Mesodermal cell (in vitro differentiated cells): Measurements from ENCODE around the gene ATP6V0E1.
"Not testable (repeated sequence)": the region's sequence is repeated elsewhere in the genome, so short reads cannot be mapped to it uniquely, and the experiment has no call there.

Experiments
- H3K27ac ChIP-seq: 2 replicates; pipeline ENCODE4 v1.7.0; 2013; ENCODE audit warnings: mild to moderate bottlenecking, low read depth, low read length, moderate library complexity; ENCODE audit not compliant: severe bottlenecking
- H3K36me3 ChIP-seq: 2 replicates; pipeline ENCODE4 v1.7.1; 2013; ENCODE audit warnings: mild to moderate bottlenecking, low read length, moderate library complexity; ENCODE audit not compliant: control insufficient read depth, insufficient read depth
- H3K4me1 ChIP-seq: one replicate; pipeline ENCODE4 v1.7.1; 2013; ENCODE audit warnings: mild to moderate bottlenecking, low read length; ENCODE audit not compliant: insufficient read depth, control insufficient read depth, poor library complexity, severe bottlenecking
- H3K4me3 ChIP-seq: 2 replicates; pipeline ENCODE4 v1.7.0; 2013; ENCODE audit warnings: low read length, control low read depth, mild to moderate bottlenecking; ENCODE audit not compliant: insufficient read depth, poor library complexity, severe bottlenecking; ENCODE audit errors: extremely low read depth
- H3K9me3 ChIP-seq: 2 replicates; pipeline ENCODE4 v1.7.1; 2013; ENCODE audit warnings: mild to moderate bottlenecking, low read length, moderate library complexity; ENCODE audit not compliant: control insufficient read depth
- WGBS, 2 experiments: methylation state at CpG; one replicate each; pipeline ENCODE4 v1.1.5; 2013; ENCODE audit warnings: missing lambda C conversion rate in 2 of 2; ENCODE audit not compliant: insufficient coverage in 2 of 2; 5-methylcytosine and 5-hydroxymethylcytosine counted together

The ATP6V0E1 gene

DNA sequence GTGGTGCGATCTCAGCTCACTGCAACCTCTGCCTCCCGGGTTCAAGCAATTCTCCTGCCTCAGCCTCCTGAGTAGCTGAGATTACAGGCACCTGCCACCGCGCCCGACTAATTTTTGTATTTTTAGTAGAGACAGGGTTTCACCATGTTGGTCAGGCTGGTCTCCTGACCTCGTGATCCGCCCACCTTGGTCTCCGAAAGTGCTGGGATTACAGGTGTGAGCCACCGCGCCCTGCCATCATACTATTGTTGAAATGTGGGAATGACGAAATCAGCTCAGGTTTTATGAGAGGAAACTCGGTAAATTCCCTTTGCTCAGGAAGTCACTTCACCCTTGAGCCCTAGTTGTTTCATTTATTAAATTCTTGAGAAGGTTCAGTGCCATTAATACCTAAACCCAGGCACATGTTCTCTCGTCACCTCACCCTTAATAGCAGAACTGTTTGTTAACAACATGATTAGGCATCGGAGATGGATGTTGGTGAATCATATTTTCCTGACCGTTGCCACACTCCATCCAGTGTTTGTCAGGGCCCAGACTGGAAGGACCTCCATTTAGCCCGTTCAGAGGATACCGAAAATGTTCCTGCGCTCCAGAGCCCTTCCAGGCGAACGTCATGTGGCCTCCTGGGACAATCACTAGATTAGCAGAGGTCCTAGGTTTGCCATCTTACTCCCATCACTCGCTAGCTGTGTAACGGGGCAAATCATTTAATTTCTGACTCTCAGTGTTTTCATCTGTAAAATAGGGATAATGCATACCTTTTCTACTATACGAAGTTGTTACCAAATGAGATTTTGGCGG, 52.5 kb downstream of the ATP6V0E1 start:
- Histone ChIP-seq H3K9me3 (peaks cover 4% of the 10 kb centered on the region), H3K4me3 (no peak overlapping the region), H3K4me1 (no peaks in the 10 kb centered on the region), H3K36me3 (peaks cover 40% of the 10 kb centered on the region), H3K27ac (no peak overlapping the region)
- 90 to 97% methylated on average over 14 to 19 of the region's 24 CpGs for WGBS, 2 experiments

- Histone ChIP-seq H3K9me3 (peaks cover 4% of the 10 kb centered on the region), H3K4me3 (no peak overlapping the region), H3K36me3 (peaks cover 25% of the 10 kb centered on the region), H3K27ac (no peak overlapping the region), H3K4me1 (no peaks in the 10 kb centered on the region)
- WGBS, 2 experiments = 86 to 96% methylated on average over 3 of the region's 3 CpGs
Measured at GRCh38 chr5:173039188-173039587, 55.6 kb downstream of the ATP6V0E1 start.

DNA sequence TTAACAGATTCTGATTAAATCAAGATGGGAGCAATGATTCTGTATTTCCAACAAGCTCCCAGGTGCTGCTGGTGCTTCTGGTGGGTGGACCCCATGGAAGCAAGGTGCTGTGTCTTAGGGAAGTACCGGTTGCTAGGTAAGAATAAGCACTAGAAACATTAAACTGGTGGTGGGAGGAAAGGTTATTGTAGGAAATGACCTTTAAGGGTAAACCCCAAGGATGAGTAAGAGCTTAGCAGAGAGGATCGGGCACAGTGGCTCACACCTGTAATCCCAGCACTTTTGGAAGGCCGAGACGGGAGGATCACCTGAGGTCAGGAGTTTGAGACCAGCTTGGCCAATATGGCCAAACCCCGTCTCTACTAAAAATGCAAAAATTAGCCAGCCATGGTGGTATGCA, 56.4 kb downstream of the ATP6V0E1 start:
- H3K9me3 ChIP-seq = peaks cover 4% of the 10 kb centered on the region
- H3K27ac ChIP-seq = no peak overlapping the region
- WGBS, 2 experiments = 94 to 97% methylated on average over 4 to 5 of the region's 5 CpGs
- H3K36me3 ChIP-seq = peaks cover 17% of the 10 kb centered on the region
- H3K4me1 ChIP-seq = no peaks in the 10 kb centered on the region
- no peak overlapping the region for H3K4me3 ChIP-seq

GRCh38 chr5:173041881-173042762, 58.6 kb downstream of the ATP6V0E1 start:
- no peaks in the 10 kb centered on the region for H3K4me1 ChIP-seq
- H3K4me3 ChIP-seq = no peak overlapping the region
- H3K36me3 ChIP-seq = peaks cover under 1% of the 10 kb centered on the region
- 90 to 100% methylated on average over 1 to 5 of the region's 7 CpGs for WGBS, 2 experiments
- H3K9me3 ChIP-seq = peaks cover 4% of the 10 kb centered on the region
- H3K27ac ChIP-seq = no peak overlapping the region

DNA sequence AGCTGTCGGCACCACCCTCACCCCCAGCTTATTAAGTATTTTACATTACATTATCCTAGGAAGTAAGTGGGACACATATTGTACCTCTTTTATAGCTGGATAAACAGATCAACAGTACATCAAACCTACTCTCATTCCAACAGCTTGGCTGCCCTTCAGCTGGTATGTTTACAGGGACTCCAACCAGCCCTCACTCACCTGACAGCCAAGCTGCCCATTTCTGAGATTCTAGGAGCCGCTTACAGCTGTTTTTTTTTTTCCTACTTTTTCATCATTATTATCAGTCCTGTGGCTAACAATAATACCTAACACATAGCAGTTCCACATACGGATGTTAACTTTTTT, 59.2 kb downstream of the ATP6V0E1 start:
- peaks cover 4% of the 10 kb centered on the region for H3K9me3 ChIP-seq
- 91 to 100% methylated on average over 1 to 2 of the region's 3 CpGs for WGBS, 2 experiments
- no peak overlapping the region for H3K27ac ChIP-seq
- H3K36me3 ChIP-seq = no peaks in the 10 kb centered on the region
- H3K4me1 ChIP-seq = no peaks in the 10 kb centered on the region
- H3K4me3 ChIP-seq = no peak overlapping the region

- peaks cover under 1% of the 10 kb centered on the region for H3K4me1 ChIP-seq
- 68 to 83% methylated on average over 7 to 8 of the region's 8 CpGs for WGBS, 2 experiments
- no peak overlapping the region for H3K4me3 ChIP-seq
- H3K27ac ChIP-seq = no peak overlapping the region
- no peaks in the 10 kb centered on the region for H3K36me3 ChIP-seq
- H3K9me3 ChIP-seq = no peaks in the 10 kb centered on the region
Measured at GRCh38 chr5:173045474-173045873, 61.9 kb downstream of the ATP6V0E1 start.

DNA sequence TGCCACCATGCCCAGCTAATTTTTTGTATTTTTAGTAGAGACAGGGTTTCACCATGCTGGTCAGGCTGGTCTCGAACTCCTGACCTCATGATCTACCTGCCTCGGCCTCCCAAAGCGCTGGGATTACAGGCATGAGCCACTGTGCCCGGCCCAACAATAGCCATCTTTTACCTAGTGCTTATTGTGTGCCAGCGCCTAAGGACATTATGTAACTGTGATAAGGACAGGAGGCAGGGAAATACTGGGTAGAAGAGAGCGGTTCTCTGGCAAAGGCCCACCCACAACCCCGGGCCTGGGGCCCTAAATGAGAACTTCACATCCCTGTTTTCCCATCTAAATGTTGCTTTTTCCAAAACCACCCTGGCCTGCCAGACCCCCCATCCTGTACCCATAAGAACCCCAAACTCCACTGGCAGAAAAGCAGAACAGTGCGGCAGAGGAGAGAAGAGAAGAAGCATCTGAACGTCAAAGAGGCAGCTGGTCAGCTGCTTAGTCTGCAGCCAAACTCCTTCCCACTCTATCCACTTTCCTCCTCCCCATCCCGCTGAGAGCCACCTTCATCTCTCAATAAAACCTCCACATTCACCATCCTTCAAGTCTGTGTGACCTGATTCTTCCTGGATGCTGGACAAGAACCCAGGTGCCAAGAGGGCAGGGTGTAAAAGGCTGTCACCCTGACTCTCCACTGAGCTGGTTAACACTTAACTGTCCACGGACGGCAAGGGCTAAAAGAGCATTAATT, 63.7 kb downstream of the ATP6V0E1 start:
- not testable (repeated sequence) for H3K27ac ChIP-seq, H3K4me3 ChIP-seq, H3K9me3 ChIP-seq, H3K36me3 ChIP-seq
- WGBS, 2 experiments = 62 to 64% methylated on average over 4 to 5 of the region's 12 CpGs
- H3K4me1 ChIP-seq = peaks cover 13% of the 10 kb centered on the region

DNA sequence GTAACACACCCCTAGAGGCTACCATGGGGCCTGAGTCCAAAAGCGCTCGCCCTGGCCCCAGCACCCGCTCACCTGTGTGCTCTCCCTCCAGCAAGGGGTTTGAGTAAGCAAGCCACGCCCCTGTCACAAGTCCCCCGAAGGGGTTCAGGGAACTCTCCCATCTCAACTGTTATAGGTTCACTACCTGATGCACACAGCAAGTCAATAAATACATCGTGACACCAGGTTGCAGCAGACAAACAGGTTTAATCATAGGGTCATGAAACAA, 64.2 kb downstream of the ATP6V0E1 start:
- peaks cover 13% of the 10 kb centered on the region for H3K4me1 ChIP-seq
- H3K27ac ChIP-seq = no peak overlapping the region
- WGBS, 2 experiments = 65 to 90% methylated on average over 6 of the region's 6 CpGs
- no peaks in the 10 kb centered on the region for H3K36me3 ChIP-seq
- no peaks in the 10 kb centered on the region for H3K9me3 ChIP-seq
- no peak overlapping the region for H3K4me3 ChIP-seq

GRCh38 chr5:173050791-173051190, 67.2 kb downstream of the ATP6V0E1 start:
- Histone ChIP-seq H3K9me3 (no peaks in the 10 kb centered on the region), H3K4me1 (peaks cover 13% of the 10 kb centered on the region), H3K4me3 (no peak overlapping the region), H3K27ac (peak overlapping the region; percentile 19), H3K36me3 (no peaks in the 10 kb centered on the region)
- 57% methylated on average over 1 of the region's 2 CpGs; no CpG with 5 or more reads in 1 of the 2 experiments for WGBS, 2 experiments

GRCh38 chr5:173051746-173052145, 68.2 kb downstream of the ATP6V0E1 start:
- Histone ChIP-seq H3K27ac (no peak overlapping the region), H3K9me3 (no peaks in the 10 kb centered on the region), H3K4me3 (no peak overlapping the region), H3K4me1 (peaks cover 13% of the 10 kb centered on the region), H3K36me3 (no peaks in the 10 kb centered on the region)
- WGBS, 2 experiments = 85 to 90% methylated on average over 1 to 2 of the region's 5 CpGs
